ENCODE results near the gene SMAD3.

The SMAD3 gene

GRCh38 chr15:67097930-67098740 is 32.7 kb downstream of the SMAD3 start:
- no peak for FAIRE-seq
- DNase-seq (ENCODE audit: insufficient read length, low spot score): no peak
- TF ChIP-seq POLR2A (IDR thresholded peaks at IDR 0.05; ENCODE audit: low read depth, low read length): no peak

GRCh38 chr15:67098768-67099282 is 33.4 kb downstream of the SMAD3 start:
- FAIRE-seq (no peak), DNase-seq (ENCODE audit: insufficient read length, low spot score) (no peak)
- no peak for TF ChIP-seq POLR2A (IDR thresholded peaks at IDR 0.05; ENCODE audit: low read depth, low read length)

- no peak for DNase-seq (ENCODE audit: insufficient read length, low spot score)
- FAIRE-seq: no peak
- TF ChIP-seq POLR2A (IDR thresholded peaks at IDR 0.05; ENCODE audit: low read depth, low read length): no peak
Observed at GRCh38 chr15:67100124-67100791, 34.9 kb downstream of the SMAD3 start.

- FAIRE-seq (no peak), DNase-seq (ENCODE audit: insufficient read length, low spot score) (no peak)
Observed at GRCh38 chr15:67100801-67101581, 35.6 kb downstream of the SMAD3 start.

DNA sequence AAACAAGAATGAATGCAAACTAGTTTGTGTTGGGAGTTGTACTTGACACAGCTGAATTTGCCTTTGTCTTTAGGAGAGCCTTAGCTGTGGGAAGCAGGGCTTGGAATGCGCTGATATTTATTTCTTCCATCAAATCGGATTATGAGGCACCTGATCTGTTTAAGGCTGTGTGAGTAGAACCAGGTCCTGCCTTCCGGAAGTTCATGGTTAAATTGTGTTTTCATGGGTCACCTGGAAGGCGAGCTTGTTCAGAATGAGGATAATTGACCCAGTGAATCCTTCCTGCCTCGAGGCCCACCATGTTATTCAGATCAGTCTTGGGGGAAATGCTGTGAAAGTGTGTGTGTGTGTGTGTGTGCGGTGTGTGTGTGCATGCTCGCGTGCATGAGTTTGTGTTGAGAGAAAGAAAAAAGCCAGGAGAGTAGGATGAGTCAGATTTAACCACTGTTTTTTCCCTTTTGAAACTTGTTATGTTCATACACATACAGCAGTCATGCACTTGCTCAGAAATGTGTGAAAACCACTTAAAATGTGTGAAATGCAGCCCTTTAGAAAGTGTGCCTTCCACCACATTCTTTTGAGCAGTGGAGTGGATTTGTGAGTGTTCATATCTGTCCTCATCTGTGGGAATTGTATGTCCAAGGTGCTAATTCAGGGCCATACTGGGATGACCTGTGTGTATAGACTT is 36.7 kb downstream of the SMAD3 start:
- FAIRE-seq (no peak), DNase-seq (ENCODE audit: insufficient read length, low spot score) (no peak)
- TF ChIP-seq POLR2A (IDR thresholded peaks at IDR 0.05; ENCODE audit: low read depth, low read length): no peak

More at GRCh38 chr15:67100801-67101581, 35.6 kb downstream of the SMAD3 start:
- no peak for TF ChIP-seq POLR2A (IDR thresholded peaks at IDR 0.05; ENCODE audit: low read depth, low read length)

DNA sequence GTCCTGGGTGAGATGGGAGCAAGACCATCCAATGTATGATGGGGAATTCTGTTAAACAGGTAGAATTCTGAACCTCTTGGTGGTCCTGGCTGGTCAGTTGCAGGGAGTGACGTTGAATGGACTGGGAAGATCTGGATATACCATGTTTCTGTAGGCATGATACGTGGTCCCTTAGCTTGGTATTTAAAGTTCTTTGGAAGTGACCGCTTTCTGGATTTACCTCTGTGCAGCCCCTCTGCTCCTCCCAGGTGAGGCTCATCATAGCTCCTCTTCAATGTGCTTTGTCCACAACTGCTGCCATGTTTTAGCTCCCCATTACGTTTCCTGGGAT is 37.2 kb downstream of the SMAD3 start:
- TF ChIP-seq POLR2A (IDR thresholded peaks at IDR 0.05; ENCODE audit: low read depth, low read length): no peak
- FAIRE-seq: no peak
- DNase-seq (ENCODE audit: insufficient read length, low spot score): no peak

- no peak for FAIRE-seq
- DNase-seq (ENCODE audit: insufficient read length, low spot score): no peak
- no peak for TF ChIP-seq POLR2A (IDR thresholded peaks at IDR 0.05; ENCODE audit: low read depth, low read length)
Observed at GRCh38 chr15:67103021-67103420, 37.6 kb downstream of the SMAD3 start.

GRCh38 chr15:67103432-67103831 is 38.0 kb downstream of the SMAD3 start:
- no peak for TF ChIP-seq POLR2A (IDR thresholded peaks at IDR 0.05; ENCODE audit: low read depth, low read length)
- FAIRE-seq (no peak), DNase-seq (ENCODE audit: insufficient read length, low spot score) (no peak)

- DNase-seq (ENCODE audit: insufficient read length, low spot score) (no peak), FAIRE-seq (no peak)
- no peak for TF ChIP-seq POLR2A (IDR thresholded peaks at IDR 0.05; ENCODE audit: low read depth, low read length)
Observed at GRCh38 chr15:67103869-67104268, 38.5 kb downstream of the SMAD3 start.

DNA sequence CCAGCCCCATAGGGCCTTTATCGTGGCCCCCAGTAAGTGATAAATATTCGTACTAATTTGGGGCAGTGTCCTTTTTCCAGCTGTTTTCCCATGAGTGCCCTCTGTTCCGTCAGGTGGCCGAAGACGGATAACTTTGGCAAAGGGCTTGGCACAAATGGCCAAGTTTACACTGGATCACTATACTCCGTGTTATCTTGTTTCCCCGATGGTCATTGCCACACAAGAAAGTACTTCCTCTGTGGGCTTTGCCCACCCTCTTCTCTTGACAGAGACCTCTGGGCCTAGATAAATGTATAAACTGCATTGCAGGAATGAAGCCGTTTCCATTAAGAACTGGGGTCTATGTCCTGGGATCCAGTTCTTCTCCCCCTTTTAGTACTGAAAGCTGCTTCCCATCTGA is 39.1 kb downstream of the SMAD3 start:
- DNase-seq (ENCODE audit: insufficient read length, low spot score): no peak
- FAIRE-seq: no peak
- no peak for TF ChIP-seq POLR2A (IDR thresholded peaks at IDR 0.05; ENCODE audit: low read depth, low read length)

DNA sequence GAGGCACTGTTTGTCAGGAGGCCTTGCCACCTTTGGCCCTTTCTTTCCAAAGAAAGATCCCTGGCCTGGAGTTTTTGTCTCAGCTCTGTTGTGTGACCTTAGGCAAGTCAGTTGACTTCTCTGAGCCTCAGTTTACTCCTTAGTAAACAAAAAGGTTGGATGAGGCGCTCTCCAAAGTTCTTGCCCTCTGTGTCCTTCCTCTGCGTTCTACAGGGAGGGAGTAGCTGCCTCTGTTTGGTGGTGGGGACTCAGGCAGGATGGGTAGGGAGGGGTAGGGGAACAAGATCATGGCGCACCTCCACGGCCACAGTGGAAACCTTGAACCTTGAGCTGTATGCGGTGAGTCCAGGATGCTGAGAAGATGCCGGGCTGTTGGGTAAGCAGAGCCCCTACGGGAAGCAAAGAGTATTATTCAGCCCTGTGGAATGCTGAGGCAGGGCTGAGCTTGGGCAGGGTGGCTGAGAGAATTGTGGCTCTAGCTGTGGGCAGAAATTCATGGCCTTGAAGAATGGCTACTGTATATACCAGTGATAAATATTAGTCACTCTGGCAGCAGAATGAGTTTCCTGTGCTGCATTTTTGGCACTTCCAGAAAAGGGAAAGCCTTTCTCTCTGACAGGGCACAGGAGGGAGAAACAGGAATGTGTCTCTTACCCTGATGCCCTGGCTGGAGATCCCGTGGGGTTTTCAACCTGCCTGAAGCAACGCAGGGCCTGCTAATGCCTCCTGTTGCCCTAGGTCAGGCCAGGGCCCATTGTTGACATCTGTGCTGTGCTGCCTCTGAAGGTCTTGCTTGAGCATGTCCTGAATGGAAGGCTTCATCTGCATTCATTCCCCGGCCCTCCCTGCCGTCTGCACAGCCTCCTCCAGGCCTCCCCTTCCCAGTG is 39.9 kb downstream of the SMAD3 start:
- FAIRE-seq (no peak), DNase-seq (ENCODE audit: insufficient read length, low spot score) (peak; percentile 63)
- no peak for TF ChIP-seq POLR2A (IDR thresholded peaks at IDR 0.05; ENCODE audit: low read depth, low read length)

DNA sequence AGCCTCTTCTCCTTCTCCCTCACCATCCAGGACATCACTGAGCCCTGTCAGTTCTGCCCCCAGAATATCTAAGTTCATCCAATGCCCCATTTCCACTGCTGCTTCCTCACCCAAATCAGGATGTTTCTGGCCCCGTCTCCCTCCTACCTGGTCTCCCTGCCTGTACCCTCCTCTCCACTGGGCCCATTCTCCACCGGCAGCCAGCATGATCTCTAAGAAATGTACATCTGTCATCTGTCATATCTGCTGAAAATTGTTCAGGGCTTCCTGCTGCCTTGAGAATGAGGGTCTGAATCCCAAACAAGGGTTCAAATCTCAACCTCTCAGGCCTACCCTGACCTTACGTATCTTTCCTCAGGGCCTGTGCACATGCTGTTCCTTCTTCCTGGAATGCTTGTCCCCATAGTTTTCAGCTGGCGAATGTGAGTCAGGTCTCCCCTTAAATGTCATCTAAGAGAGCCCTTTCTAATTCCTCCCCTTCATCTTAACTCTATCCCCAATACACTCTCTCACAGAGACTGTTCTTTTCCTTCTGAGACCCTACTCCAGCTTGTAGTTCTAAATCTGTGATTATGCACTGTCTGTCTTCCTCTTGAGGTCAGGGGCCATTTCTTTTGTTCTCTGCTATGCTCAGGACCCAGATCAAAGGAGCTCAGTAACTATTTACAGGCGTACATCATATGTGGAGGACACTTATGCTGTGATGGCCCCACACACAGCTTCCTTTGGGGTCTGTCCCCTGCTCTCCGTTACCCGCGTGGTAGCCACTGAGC is 40.8 kb downstream of the SMAD3 start:
- DNase-seq (ENCODE audit: insufficient read length, low spot score): no peak
- no peak for FAIRE-seq
- TF ChIP-seq POLR2A (IDR thresholded peaks at IDR 0.05; ENCODE audit: low read depth, low read length): no peak

Data from H54 (cell line).